HG03439 (cell line): ENCODE results near the gene RASGRP4.

Experiments
- ATAC-seq: cut with Tn5 transposase; IDR thresholded peaks from one replicate; pipeline ENCODE4 v1.9.1; 2021; ENCODE audit warnings: mild to moderate bottlenecking, moderate library complexity; ENCODE audit not compliant: unreplicated experiment

The RASGRP4 gene

GRCh38 chr19:38448225-38448624 is 22.2 kb upstream of the RASGRP4 start:
- no peak for ATAC-seq

GRCh38 chr19:38445362-38445761 is 19.3 kb upstream of the RASGRP4 start:
- ATAC-seq, result no peak

- ATAC-seq, result no peak
Measured at GRCh38 chr19:38444026-38444425, 18.0 kb upstream of the RASGRP4 start.

- no peak for ATAC-seq
Measured at GRCh38 chr19:38443458-38443999, 17.5 kb upstream of the RASGRP4 start.

- no peak for ATAC-seq
Measured at GRCh38 chr19:38442736-38443135, 16.7 kb upstream of the RASGRP4 start.

GRCh38 chr19:38441657-38442348 is 15.8 kb upstream of the RASGRP4 start:
- no peak for ATAC-seq

- no peak for ATAC-seq
Measured at GRCh38 chr19:38440592-38440991, 14.6 kb upstream of the RASGRP4 start.

GRCh38 chr19:38437917-38438316 is 11.9 kb upstream of the RASGRP4 start:
- no peak for ATAC-seq

- ATAC-seq, result no peak
Measured at GRCh38 chr19:38437295-38437694, 11.3 kb upstream of the RASGRP4 start.

- no peak for ATAC-seq
Measured at GRCh38 chr19:38434549-38435051, 8.6 kb upstream of the RASGRP4 start.

- no peak for ATAC-seq
Measured at GRCh38 chr19:38433268-38433733, 7.3 kb upstream of the RASGRP4 start, which contains the start of gene RYR1. Gene RYR1, plus strand, starts transcription at chr19:38433691. Its CDS starts 139 bp downstream, at chr19:38433830.

- no peak for ATAC-seq
Measured at GRCh38 chr19:38430931-38431330, 4.9 kb upstream of the RASGRP4 start.

- ATAC-seq, result no peak
Measured at GRCh38 chr19:38429811-38430156, 3.8 kb upstream of the RASGRP4 start.

- no peak for ATAC-seq
Measured at GRCh38 chr19:38429055-38429810, 3.2 kb upstream of the RASGRP4 start.

GRCh38 chr19:38427035-38427677 is 1.1 kb upstream of the RASGRP4 start:
- peak; percentile 71 for ATAC-seq

GRCh38 chr19:38425222-38425809 is 703 bp downstream of the RASGRP4 start:
- ATAC-seq, result no peak

GRCh38 chr19:38424272-38424671 is 1.7 kb downstream of the RASGRP4 start:
- ATAC-seq, result no peak

- no peak for ATAC-seq
Measured at GRCh38 chr19:38422438-38422837, 3.6 kb downstream of the RASGRP4 start.

- no peak for ATAC-seq
Measured at GRCh38 chr19:38421856-38422255, 4.2 kb downstream of the RASGRP4 start.

GRCh38 chr19:38420935-38421334 is 5.1 kb downstream of the RASGRP4 start:
- no peak for ATAC-seq
